HG02885 (cell line): ENCODE data around the gene CAMK2G.
"Not testable (repeated sequence)": the region's sequence is repeated elsewhere in the genome, so short reads cannot be mapped to it uniquely, and the experiment has no call there.

Source experiments
- ATAC-seq: cut with Tn5 transposase; IDR thresholded peaks from one replicate; pipeline ENCODE4 v1.9.1; 2021; ENCODE audit warnings: mild to moderate bottlenecking; ENCODE audit not compliant: unreplicated experiment, poor library complexity

Gene CAMK2G

GRCh38 chr10:73842349-73842748 lies 32.0 kb downstream of the CAMK2G start:
- ATAC-seq: no peak

- no peak for ATAC-seq
These were observed 32.6 kb downstream of the CAMK2G start for GRCh38 chr10:73841526-73842285.

GRCh38 chr10:73841061-73841421 lies 33.3 kb downstream of the CAMK2G start:
- ATAC-seq: no peak

- no peak for ATAC-seq
These were observed 33.8 kb downstream of the CAMK2G start for GRCh38 chr10:73840403-73841060.

GRCh38 chr10:73840056-73840402 lies 34.3 kb downstream of the CAMK2G start:
- ATAC-seq: no peak

DNA sequence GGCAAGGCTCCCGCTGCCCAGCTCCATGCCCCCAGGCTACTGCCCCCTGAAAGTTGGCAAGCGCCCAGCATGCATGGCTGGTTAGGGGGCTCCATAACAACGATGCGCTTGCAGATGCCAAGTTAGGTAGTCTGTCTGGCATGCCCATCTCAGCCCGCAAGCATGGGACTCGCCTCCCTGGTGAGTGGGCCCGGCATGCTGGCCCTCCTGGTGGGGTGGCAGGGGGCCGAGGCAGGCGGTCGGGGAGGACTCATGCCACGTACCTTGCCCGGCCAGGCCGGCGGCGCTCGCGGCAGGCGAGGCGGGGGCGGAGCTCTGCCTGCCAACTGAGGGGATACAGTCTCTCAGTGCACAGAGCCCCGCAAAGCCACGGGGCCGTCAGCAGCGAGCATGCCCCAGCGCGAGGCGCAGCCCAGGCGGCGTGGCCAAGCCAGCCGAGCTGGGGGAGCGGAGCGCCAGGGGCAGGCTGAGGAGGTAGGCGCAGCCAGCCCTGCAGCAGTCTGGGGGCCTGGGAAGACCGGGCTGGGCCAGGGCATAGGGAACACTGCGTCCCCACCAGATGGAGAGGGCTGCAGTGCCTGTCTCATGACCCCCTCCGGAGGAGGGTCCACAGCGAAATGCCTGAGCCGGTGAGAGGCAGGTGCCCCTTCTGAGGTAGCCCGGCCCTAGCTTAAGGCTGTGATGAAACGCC lies 34.9 kb downstream of the CAMK2G start:
- ATAC-seq: no peak

GRCh38 chr10:73838827-73839226 lies 35.5 kb downstream of the CAMK2G start:
- no peak for ATAC-seq

DNA sequence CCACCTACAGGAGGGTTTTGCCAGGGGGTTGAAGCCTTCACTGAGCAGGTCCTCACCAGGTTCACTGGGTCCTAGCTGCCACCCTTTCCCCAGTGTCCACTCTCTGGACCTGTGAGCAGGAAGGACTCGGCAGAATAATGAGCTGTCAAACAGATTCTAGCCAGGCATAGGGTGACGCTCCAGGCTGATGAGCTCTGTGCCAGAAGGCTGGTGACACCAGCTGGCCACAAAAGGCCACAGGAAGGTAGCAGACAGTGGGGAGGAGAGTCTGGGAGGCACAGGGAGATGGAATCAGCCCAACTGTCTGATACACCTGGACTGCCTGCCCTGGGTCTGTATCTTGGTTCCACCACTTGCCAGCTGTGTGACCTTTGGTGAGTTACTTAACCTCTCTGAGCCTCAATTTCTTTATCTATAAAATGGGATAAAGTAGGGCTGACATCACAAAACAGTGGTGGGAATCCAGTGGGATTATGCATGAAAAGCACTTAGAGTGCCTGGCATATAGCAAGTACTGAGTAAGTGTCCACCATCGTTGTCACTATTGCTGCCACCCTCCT lies 36.3 kb downstream of the CAMK2G start:
- ATAC-seq: no peak

GRCh38 chr10:73837072-73837471 lies 37.3 kb downstream of the CAMK2G start:
- ATAC-seq: no peak

DNA sequence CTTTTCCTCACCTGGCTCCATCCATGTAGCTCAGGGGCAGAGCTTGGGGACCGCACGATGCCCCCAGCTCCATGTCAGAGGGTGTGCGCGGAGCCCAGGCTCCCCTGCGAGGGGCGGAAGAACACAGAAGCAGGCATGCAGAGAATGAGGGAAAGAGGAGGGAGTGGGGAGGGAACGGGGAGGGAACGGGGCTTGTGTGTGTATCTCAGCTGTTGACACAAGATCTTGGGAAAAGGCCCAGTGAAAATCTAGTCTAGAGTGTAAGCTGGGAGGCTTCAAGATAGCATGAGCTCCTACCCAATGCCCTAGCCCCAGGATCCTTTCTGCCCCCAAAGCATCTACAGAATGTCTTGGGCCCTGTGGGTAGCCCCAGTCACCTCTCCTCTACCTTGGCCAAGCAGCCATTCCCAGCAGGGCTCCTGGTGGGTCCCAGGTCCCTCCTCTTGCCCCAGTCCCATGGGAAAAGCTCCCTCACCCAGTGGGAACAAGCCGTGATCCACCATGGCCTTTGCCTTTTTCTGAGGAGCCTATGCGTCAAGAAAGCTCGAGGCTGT lies 37.9 kb downstream of the CAMK2G start:
- no peak for ATAC-seq

GRCh38 chr10:73829090-73829489 lies 45.3 kb downstream of the CAMK2G start:
- not testable (repeated sequence) for ATAC-seq

DNA sequence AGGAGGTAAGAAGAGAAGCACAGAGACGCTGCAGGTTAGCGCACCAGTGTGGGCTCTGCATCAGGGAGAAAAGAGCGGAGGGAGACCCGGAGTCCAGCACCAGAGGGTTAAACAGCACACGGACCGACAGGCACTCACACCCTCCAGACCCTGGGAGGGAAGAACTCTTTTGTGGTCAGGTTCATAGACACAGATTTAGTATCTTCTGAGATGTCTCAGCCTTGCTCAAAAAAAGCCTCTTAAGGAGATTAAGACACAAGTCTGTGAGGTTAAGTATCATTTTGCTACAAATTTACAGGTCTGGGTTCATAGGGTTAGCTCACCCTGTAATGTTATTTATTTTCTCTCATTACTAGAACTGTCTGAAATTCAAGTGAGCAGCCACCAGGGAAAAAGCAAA lies 46.2 kb downstream of the CAMK2G start:
- no peak for ATAC-seq

- ATAC-seq: no peak
These were observed 46.8 kb downstream of the CAMK2G start for GRCh38 chr10:73827346-73828089.

DNA sequence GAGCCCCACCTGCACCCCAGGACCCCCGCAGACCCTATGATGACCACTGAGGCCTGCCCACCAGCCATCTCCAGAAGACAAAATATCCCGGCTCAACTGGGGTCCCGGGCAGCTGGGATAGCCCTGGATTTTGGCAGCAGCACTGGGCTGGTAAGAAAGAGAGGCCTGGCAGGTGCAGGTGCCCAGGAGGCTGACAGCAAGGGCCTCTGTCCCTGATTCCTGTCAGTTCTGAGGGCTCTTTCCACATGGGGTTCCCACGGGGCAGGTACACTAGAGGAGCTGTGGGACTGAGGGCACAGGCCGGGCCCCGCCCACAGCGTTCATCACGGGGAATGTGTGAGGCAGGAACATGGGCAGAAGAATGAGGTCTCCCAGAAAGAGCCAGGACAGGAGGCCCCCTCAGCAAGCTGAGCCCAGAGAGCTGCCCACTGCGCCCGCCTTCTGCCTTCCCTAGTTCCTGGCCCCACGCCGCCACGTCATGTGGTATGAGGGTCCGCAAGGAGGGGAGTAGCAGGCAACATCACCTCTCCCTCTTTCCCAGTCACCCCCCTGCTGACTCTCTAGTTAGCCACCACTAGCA lies 50.1 kb downstream of the CAMK2G start:
- ATAC-seq: no peak

- ATAC-seq: no peak
These were observed 51.0 kb downstream of the CAMK2G start for GRCh38 chr10:73823391-73823790.

- ATAC-seq: no peak
These were observed 54.8 kb downstream of the CAMK2G start for GRCh38 chr10:73819513-73820093.

GRCh38 chr10:73819081-73819480 lies 55.3 kb downstream of the CAMK2G start:
- ATAC-seq: no peak

- ATAC-seq: no peak
These were observed 56.0 kb downstream of the CAMK2G start for GRCh38 chr10:73818402-73818801.

GRCh38 chr10:73817826-73818225 lies 56.5 kb downstream of the CAMK2G start:
- ATAC-seq: no peak
